NCI-H2171 treated with DMSO at 0.1 percent for 48 hours (cell line): ENCODE results near the gene PAM16.
A peak's percentile ranks its signal among the peaks of the same experiment; 100 is the strongest.

Source experiments
- DNase-seq: peaks from one replicate; lab custom pipeline; 2025; lab: John Stamatoyannopoulos, UW

The PAM16 gene

GRCh38 chr16:4319454-4320421, 31.4 kb downstream of the PAM16 start:
- DNase-seq, result no peak

- no peak for DNase-seq
Observed at GRCh38 chr16:4318967-4319366, 32.2 kb downstream of the PAM16 start.

GRCh38 chr16:4318451-4318910, 32.6 kb downstream of the PAM16 start:
- no peak for DNase-seq

GRCh38 chr16:4317532-4318450, 33.3 kb downstream of the PAM16 start:
- no peak for DNase-seq

- DNase-seq, result peak; percentile 20
Observed at GRCh38 chr16:4316864-4317531, 34.1 kb downstream of the PAM16 start.

- DNase-seq, result no peak
Observed at GRCh38 chr16:4316108-4316863, 34.8 kb downstream of the PAM16 start.

GRCh38 chr16:4315186-4316107, 35.7 kb downstream of the PAM16 start, which contains the start of gene GLIS2:
GLIS2 (plus strand) TSS chr16:4316067; CDS start chr16:4332281, 16,214 bp downstream.
- DNase-seq, result peak; percentile 45

- DNase-seq, result peak; percentile 58
Observed at GRCh38 chr16:4314532-4315185, 36.5 kb downstream of the PAM16 start.

- no peak for DNase-seq
Observed at GRCh38 chr16:4313563-4314531, 37.3 kb downstream of the PAM16 start.

- DNase-seq, result no peak
Observed at GRCh38 chr16:4309833-4310266, 41.3 kb downstream of the PAM16 start.

- DNase-seq, result no peak
Observed at GRCh38 chr16:4309102-4309832, 41.9 kb downstream of the PAM16 start.

GRCh38 chr16:4307215-4308037, 43.7 kb downstream of the PAM16 start:
- DNase-seq, result peak; percentile 79

GRCh38 chr16:4306470-4307214, 44.5 kb downstream of the PAM16 start:
- peak; percentile 90 for DNase-seq

GRCh38 chr16:4303973-4304372, 47.1 kb downstream of the PAM16 start:
- peak; percentile 36 for DNase-seq

- DNase-seq, result no peak
Observed at GRCh38 chr16:4301968-4302367, 49.2 kb downstream of the PAM16 start.

GRCh38 chr16:4301177-4301576, 49.9 kb downstream of the PAM16 start:
- DNase-seq, result no peak
